ENCODE measurements around the gene MAP2K3.

The MAP2K3 gene

DNA sequence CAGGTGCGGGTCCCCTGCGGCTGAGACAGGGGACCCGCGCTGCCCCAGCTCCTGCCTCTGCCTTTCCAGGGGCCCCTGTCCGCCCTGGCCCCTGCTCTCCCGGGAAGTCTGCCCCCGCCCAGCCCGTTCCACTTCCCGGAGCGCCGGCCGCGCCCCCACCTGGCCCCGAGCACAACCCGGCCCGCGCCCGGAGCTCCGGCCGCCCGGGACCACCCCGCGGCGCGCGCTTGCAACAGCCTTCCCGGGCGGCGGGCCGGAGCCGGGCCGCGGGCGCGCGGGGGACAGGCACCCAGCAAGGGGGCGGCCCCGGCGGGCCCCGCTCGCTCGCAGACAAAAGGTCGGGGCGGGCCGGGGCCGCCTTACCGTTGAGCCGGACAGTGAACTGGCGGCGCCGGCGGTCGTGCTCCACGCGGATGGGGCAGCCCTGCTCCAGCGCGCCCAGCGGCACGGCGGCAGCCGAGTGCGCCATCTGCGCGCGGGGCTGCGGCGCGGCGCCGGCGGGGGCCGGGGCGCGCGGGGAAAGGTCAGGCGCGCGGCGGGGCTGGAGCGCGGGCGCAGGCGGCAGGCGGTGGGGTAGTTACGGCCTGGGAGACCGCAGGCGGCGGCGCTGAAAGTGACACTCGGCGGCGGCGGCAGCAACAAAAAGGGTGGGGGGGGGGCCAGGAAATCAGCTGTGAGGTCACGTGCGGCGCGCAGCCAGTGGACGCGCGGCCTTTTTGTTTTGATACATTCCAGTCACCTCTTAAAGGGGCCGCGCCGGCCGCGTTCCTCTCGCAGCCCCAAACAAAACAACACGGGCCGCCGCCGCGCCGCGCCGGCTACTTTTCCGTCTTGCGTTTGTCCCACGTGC lies 31.5 kb upstream of the MAP2K3 start, which contains the start of gene NATD1:
TSS of gene NATD1 (minus strand) at position 615 of the 850 bp plus-strand sequence. CDS start at position 469, 146 bp downstream.
- peak; percentile 87 for DNase-seq

DNA sequence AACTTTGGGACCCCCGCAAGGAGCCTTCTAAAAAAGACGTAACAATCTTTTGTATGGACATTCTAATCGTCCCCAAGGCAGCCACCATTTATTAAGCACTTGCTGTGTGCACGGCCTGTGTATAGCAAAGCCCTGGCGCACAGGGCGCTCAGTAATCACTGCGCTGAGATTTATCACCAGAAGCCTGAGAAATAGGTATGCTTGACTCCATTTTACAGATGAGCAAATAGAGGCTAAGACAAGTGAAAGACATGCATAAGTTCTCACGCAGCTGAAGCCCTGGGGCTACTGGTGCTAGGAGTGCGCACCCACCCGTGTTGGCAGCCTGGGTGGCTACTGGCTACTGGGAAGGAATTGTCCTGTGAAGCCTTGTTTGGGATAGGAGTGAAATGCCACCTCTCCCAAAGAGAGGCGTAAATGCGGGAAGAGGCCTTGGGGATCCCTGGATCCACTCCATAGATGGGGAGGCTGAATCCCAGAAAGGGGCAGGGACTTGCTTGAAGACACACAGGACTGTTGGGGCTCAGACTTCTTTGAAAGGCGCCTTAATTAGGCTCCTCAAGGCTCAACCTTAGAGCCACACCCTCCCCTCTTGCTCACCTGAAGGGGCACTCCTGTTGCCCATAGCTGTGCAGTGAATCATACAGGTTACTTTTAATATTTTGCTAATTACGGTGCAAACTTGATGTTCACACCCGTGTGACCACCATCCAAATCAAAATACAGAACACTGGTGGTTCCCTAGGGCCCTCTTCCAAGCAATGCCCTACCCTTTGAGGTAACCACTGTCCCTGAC lies 30.7 kb upstream of the MAP2K3 start:
- DNase-seq: no peak

DNA sequence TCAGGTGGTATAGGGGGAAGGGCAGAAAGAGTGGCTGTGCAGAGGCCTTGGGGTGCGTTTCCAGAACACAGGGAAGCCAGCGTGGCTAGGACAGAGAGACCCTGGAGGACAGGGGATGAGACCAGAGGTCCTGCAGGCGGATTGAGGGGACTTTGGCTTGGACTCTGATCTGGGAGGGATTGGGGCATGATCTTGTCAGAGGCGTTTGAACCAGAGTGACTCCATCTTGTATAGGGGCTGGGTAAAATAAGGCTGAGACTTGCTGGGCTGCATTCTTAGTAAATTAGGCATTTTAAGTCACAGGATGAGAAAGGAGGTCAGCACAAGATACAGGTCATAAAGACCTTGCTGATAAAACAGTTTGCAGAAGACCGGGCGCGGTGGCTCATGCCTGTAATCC lies 25.9 kb upstream of the MAP2K3 start:
- no peak for DNase-seq

DNA sequence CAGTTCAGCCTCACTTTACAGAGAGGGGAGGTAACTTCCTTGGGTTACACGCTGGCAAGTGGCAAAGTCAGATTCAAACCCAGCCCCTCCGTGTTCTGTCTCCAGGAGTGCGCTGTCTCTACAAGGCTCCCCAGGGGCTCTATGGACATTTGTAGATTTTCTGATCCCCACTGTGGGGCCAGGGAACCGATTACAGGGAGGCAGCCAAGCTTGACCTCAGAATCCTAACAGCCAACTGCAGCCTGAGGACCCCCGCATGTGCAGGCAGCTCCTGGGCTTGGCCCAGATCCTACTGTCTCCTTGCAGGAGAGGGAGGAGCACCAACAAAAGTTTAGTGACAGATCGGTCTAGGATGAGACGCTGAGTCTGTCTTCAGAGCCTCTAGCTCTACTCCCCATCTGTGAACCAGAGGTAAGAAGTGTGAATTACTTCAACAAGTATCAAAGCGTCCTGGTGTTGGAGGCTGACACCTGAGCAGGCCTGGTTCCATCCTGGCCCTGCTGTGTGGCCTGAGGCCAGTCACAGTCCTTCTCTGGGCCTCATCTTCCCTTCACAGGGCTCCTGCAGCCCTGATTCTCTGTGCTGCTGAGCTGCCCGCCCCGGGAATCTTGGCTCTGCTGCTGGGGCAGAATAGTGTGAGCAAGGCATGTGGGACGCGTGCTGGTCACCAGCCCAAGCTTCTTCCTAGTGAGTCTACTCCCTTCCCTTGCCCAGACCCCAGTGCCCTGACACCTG lies 22.1 kb upstream of the MAP2K3 start:
- no peak for DNase-seq

DNA sequence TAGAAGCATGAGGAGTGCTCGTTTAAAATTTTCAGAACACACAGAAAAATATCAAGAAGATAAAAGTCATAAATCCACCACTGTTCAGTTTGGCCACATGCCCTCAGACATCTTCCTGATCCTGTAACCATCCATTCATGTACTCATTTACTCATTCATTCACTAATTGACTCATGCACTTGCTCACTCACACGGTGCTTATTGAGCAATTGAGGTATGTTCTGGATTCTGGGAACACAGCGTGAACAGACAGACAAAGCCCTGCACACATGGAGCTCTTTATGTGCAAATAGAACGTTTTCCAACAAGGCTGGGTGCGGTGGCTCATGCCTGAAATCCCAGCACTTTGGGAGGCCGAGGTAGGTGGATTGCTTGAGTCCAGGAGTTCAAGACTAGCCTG lies 21.1 kb upstream of the MAP2K3 start:
- no peak for DNase-seq

DNA sequence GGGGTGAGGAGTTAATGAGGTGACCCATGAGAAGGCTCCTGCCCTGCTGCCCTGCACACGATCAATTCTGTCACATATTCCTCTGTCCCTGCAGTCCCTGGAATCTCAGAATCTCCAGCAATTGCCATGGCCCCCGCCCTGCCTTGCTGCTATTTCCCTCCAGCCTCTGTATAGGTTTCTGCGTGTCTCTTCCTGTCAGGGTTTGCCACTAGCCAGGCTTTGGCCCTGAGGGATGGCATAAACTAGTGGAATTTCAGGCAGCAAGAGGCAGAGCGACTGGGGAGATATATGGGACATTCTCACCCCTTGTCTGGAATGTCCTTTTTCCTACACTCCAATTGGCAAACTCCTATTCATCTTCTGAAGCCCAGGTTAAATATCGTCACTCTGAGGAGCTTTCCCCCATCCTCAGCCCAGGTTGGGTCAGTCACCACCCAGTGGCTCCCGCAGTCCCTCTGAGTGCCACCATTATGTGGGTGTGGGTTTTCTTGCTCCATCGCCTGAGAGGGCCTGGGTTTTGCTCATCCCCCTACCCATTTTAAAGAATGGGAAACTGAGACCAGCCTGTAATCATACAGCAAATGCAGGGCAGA lies 15.8 kb upstream of the MAP2K3 start:
- DNase-seq: no peak

DNA sequence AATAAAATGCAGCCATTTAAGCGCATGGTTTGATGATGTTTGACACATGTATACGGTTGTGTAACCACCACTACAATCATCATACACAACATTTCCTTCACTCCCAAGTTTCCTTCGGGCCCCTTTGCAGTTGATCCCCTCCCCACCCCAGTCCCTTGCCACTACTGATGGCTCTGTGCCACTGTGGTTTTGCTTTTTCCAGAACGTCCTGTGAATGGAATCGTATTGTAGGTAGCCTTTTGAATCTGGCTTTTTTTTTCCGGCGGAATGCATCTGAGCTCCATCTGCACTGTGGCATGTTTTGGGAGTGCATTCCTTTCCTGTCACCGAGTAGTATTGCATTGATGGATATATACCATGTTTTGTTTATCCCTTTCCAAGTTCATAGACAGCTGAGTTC lies 15.1 kb upstream of the MAP2K3 start:
- DNase-seq: no peak

DNA sequence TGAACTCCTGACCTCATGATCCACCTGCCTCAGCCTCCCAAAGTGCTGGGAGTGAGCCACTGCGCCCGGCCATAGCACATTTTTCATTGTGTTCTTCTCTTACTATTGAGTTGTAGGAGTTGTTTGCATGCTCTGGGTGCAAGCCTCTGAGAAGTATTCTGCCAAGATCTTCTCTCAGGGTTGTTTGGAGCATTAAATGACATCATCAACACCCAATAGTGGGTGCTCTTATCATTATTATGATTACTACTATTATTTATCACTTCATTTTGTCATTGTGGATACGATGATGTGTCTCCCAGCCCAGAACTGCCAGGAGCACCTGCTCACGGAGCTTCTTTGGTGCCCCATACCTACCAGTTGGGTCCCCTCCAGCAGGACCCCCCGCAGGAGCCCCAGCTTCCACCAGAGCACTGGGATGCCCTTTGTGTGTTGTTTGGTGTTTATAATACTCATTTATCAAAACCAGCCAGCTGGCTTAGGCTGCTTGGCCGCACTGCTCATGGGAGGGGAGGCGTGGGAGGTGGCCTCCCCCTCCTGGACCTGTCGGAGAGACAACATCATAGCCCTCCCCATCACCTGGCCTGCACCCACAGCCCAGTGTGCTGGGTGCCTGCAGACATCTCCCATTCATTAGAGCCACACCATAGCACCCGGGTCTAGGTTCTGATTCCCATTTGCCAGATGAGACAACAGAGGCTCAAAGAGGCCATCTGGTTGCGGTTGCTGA lies 12.9 kb upstream of the MAP2K3 start:
- DNase-seq: no peak

DNA sequence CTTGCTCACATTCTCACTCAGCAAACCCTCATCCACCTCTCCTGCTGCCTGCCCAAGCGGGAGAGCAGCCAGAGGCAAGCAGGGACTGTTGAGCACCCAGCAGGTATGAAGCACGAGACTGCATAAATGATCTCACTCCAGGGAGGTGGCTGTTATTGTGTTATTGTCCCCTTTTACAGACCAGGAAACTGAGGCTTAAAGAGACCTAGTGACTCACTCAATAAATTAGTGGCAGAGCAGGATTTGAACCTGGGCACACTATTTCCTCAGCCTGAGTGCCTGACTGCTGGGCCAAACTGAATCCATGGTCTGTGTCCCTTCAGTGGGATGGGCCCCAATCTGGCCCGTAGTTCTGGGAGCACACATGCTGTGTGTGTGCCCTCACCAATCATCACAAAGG lies 12.3 kb upstream of the MAP2K3 start:
- DNase-seq: no peak

DNA sequence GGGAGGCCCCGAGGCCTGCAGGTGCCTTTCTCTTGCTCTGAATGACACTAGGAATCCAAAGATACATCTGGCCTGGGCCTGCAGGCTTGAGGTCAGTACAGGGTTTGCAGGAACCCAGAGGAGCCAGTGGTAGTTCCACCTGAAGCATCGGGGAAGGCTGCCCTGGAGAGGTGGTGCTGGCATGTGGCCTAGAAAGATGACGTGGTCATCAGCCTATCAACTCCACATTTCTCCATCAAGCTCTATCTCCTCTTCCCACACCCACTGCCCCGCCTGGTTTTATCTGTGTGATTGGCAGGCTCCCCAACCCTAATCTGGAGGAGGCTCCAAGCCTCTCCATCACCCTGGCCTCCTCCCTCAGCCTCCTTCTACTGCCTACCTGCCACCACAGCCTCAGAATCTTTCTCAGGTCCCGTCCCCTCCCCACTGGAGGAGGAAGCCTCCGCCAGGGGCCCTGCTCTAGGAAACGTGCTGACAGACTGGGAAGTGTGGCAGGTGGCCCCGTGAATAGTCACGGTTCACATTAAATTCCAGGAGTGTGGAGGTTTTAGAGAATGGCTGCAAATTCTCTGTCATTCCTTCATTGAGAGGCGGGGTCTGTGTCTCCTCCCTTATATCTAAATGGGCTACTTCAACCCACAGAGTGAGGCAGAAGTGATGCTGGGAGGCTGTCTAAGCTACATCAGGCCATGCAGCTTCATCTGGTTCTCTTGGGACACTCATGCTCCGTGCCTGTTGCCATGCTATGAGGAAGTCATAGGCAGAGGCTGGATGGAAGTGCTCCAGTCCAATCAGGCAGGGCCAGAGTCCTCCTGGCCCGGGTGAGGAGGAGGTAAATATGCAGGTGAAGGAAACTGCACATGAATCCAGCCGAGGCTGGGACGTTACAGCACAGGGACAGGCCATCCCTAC lies 11.4 kb upstream of the MAP2K3 start:
- no peak for DNase-seq

DNA sequence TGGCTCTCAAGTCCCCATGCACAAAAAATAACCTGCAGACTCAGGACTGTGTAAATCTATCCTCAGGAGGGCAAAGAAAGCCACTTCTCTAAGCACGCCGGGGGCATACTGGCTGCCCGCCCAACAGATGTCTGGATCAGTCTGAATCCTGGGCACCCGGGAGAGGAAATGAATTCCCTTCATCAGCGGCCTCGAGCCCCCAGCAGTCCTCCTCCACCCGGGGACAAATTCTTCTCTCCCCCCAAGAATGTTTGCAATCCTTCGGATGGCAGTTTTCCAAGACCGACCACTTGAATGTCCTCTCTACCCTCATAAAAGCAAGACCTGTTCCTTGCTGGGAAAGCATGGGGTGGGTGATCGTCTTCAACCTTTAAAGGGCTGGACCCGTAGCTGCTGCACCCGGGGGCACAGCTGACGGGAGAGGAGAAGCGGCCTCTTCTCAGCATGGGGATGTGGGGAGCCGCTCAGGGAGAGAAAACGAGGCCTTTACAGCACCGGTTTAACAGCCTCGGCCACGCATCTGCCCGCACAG lies 9.4 kb upstream of the MAP2K3 start:
- no peak for DNase-seq

DNA sequence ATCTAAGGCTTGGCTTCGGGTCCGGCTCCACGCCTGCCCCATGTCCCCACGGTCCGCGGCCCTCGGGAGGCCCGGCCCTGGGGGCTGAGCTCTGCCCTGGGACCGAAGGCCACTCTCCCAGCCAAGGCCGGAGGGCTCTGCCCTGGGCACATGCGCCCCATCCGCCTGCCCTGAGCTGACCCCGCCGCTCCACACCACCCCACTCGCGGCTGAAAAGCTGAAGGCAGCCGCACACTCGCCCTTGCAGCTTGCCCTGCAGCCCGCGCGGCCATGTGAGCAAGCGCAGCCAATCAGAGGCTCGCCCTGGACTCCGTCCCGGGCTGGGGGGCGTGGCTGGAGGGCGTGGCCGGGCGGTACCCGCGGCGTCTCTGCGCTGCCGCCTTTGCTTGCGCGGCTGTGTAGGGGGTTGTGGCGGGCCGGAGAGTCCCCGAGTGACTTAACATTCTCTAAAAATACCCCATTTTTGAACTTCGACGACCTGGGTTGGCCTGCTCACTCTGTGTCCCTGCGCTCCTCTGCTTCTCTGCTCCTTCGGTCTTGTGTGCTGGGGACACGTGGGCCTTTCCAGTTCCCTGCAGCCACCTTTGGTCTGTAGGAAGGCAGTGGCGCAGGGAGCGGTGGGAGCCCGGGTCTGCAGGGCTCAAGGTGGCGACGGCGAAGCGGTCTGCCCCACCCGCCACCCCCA lies 8.8 kb upstream of the MAP2K3 start:
- peak; percentile 80 for DNase-seq

DNA sequence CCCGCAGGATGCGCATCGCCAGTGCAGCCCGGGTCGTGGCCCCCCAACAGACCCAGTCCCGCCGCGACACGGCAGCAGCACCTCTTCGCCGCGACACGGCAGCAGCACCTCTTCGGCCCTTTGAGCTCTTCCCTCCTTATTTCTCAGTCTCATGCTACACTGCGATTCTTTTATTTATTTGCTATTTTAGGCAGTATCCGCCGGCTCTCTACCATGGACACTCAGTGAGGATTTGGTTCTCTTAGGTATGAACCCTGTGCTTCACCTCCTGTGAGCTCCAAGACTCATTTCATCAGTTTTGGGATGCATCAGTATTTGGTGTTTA lies 8.3 kb upstream of the MAP2K3 start:
- DNase-seq: no peak

DNA sequence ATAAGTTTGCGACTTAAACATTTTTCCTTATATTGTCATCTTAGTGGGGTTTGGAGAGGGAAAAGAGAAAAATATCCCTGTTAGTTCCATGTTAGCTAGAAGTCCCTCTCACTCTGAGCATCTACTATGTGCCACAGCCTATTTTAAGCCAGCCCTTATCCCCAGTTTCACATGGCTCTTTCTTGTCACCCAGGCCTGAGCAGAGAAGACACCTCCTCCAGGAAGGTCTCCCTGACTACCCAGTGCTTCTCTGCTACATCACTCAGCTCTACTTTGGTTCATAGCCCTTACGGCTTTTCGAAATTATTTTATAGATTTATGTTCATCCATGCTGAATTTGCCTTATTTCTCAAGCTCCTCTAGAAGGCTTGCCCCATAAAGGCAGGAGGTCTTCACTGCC lies 7.2 kb upstream of the MAP2K3 start:
- DNase-seq: no peak

DNA sequence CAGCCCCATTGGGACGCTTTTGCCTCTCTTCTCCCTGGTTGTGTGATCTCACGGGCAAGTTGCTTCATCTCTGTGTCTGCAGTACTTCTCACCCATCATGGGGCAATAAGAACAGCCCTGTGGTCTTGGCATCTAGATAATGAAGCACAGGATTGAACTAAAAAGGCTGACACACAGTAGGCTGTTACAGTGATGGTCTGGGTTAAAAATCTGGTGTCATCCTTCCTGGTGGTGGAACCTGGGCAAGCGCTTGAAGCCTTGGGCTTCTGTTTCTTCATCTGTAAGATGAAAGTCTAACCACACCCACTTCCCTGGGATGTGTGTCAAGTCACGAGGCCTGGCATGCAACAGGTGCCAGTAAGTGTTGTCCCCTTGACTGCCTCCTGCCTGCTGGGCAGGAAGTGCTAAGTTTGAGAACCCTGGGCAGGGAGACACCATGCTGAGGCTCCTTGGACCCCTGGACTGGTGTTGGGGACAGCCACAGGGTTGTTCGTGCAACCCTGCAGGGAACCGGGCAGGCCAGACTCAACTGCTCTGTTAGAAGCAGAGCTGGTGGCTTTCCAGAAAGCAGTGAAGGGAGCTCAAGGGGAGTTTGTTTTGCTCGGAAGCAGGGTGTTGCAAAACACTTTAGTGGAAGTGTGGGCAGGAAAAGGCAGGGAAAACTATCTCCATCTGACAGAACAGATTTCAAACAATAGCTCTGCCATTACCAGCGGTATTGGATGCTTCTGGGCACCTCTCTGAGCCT lies 5.9 kb upstream of the MAP2K3 start:
- DNase-seq: no peak

DNA sequence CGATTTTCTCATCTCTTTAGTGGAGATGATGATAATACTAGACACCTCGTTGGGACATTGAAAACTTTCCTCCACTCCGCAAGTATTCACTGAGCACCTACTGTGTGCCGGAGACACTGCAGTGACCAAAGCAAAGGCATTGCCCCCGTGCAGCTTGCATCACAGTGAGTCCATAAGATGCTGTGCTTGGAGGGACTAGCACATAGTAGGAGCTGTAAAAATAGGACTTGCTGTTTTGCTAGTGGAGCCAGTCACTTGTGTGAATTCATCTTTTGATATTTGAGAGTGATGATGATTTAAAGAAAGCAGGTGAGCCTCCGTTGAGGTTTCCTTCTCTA lies 5.3 kb upstream of the MAP2K3 start:
- DNase-seq: no peak

DNA sequence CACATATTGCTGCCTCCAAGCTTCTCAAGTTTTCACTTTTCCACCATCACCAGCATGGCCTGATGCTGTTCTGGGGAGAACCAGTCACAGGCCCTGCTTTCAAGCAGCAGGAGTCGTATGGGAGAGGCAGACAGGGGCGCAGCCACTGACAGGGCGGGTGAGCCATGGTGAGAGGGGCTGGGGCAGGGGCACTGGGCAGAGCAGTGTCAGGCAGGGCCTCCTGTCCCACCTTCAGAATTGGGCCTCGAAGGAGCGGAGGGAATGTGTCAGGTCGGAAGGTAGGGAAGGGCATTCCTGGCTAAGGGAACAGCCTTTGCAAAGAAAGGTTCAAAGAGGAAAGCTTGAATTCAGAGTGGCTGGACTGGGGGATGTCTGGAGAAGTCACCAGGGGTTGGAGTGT lies 4.9 kb upstream of the MAP2K3 start:
- DNase-seq: no peak

DNA sequence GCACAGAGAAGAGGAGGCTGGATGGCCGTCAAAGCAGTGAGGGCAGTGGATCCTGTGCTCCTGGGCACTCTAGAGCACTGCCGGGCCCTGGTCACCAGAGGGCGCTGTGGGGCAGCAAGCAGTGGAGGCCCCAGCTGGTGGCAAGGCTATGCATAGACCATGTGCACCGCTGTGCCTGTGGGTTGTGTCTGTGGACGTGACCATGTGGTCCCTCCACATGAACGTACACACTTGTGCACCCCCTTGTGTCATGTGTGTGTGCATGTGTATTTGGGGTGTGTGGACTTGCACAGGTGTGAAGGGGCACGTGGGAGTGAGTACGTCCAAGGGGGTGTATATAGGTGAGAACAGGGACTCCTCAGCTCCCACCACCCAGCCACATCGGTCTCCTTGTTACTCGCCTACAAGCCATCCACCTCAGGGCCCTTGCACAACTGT lies 4.4 kb upstream of the MAP2K3 start:
- DNase-seq: peak; percentile 68

DNA sequence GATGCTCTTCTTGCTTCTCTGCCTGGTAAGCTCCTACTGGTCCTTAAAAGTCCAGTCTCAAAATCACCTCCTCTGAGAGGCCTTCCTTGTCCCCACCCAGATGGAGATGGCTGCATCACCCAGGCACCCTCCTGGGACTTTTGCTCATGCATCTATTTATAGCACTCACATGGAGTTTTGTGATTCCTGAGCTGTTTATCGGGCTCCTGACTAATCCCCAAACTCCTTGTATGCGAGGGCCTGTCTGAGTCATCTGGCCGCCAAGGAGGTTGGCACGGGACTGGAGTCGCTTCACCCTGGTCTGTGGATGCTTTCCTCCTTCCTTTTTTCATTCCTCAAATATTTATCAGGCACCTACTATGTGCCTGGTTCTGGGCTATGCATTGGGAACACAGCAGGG lies 2.3 kb upstream of the MAP2K3 start:
- DNase-seq: no peak

DNA sequence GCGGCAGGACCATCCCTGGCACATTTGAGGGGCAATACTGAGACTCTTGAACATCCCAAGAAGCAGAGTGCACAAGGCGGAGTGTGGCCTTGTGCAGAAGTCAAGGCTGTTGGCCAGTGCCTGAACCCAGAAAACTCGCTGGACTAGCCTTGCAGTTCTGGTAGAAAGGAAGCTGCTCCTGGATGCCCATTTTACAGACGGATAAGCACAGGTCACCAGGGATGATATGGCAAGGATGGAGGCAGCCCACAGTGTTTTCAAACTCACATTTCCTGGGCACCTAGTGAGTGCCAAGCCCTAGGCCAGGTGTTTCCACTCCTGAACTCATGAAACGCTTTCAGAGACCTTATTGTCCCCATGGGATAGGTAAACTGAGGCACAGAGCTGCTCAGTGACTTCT lies 1.7 kb upstream of the MAP2K3 start:
- no peak for DNase-seq

Data from NCI-H510A (cell line).